Muscle layer of duodenum (tissue), 2 donors: ENCODE measurements around the gene GLRX5.
A peak's percentile ranks its signal among the peaks of the same experiment; 100 is the strongest.

ENCODE experiments used
- H3K27ac ChIP-seq: one replicate; pipeline ENCODE4 v1.7.0; 2013; ENCODE audit warnings: mild to moderate bottlenecking, low read length
- H3K27me3 ChIP-seq: one replicate; pipeline ENCODE4 v1.7.0; 2013; ENCODE audit warnings: low read depth, mild to moderate bottlenecking, control low read depth, low read length
- H3K36me3 ChIP-seq, 2 donors: one replicate each; pipeline ENCODE4 v1.7.0; 2013; ENCODE audit warnings: low read length in 2 of 2, control low read depth in 1 of 2, mild to moderate bottlenecking in 1 of 2; ENCODE audit not compliant: insufficient read depth in 2 of 2, control insufficient read depth in 1 of 2
- H3K4me1 ChIP-seq, 2 donors: one replicate each; pipeline ENCODE4 v1.7.0; 2013; ENCODE audit warnings: low read length in 2 of 2, mild to moderate bottlenecking in 2 of 2, control low read depth in 1 of 2, moderate library complexity in 1 of 2; ENCODE audit not compliant: insufficient read depth in 2 of 2, control insufficient read depth in 1 of 2
- H3K4me3 ChIP-seq, 2 donors: one replicate each; pipeline ENCODE4 v1.7.0; 2013; ENCODE audit warnings: low read length in 2 of 2, low read depth in 1 of 2, mild to moderate bottlenecking in 1 of 2
- H3K9me3 ChIP-seq, 2 donors: one replicate each; pipeline ENCODE4 v1.7.0; 2013; ENCODE audit warnings: low read length in 2 of 2, control low read depth in 1 of 2, mild to moderate bottlenecking in 1 of 2; ENCODE audit not compliant: control insufficient read depth in 1 of 2
- donor health status: healthy.

GLRX5 gene

GRCh38 chr14:95521001-95521400 is 13.8 kb upstream of the GLRX5 start:
- H3K9me3 ChIP-seq: no peaks in the 10 kb centered on the region
- H3K4me3 ChIP-seq: no peak overlapping the region
- no peaks in the 10 kb centered on the region for H3K36me3 ChIP-seq
- H3K4me1 ChIP-seq: peaks cover 11 to 31% of the 10 kb centered on the region in 2 donors
- no peaks in the 10 kb centered on the region for H3K27me3 ChIP-seq
- H3K27ac ChIP-seq: no peak overlapping the region

GRCh38 chr14:95522116-95522515 is 12.7 kb upstream of the GLRX5 start:
- Histone ChIP-seq H3K27ac (no peak overlapping the region), H3K9me3 (no peaks in the 10 kb centered on the region), H3K36me3 (no peaks in the 10 kb centered on the region), H3K27me3 (no peaks in the 10 kb centered on the region), H3K4me1 (peaks cover 11 to 38% of the 10 kb centered on the region in 2 donors), H3K4me3 (no peak overlapping the region)

DNA sequence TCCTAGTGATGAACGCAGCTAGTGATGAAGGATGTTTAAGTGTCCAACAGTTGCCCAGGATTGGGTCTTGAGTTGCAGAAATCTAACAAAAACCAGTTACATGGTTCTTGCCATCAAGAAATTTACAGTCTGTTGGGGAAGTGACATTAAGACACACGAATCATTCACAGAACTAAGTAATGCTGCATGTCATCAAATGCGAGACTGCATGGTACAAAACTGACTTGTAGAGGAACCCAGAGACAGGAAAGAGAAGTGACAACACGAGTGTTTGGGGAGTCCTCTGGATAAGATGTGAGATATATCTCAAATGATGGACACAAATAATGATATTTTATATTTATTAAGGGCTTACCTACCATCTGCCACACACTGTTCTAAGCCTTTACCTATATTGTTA is 12.3 kb upstream of the GLRX5 start:
- H3K4me1 ChIP-seq: peaks cover 7 to 36% of the 10 kb centered on the region in 2 donors
- no peak overlapping the region for H3K4me3 ChIP-seq
- no peak overlapping the region for H3K27ac ChIP-seq
- no peaks in the 10 kb centered on the region for H3K36me3 ChIP-seq
- H3K27me3 ChIP-seq: no peaks in the 10 kb centered on the region
- H3K9me3 ChIP-seq: no peaks in the 10 kb centered on the region

- Histone ChIP-seq H3K36me3 (no peaks in the 10 kb centered on the region), H3K9me3 (no peaks in the 10 kb centered on the region), H3K4me1 (peaks cover 5 to 31% of the 10 kb centered on the region in 2 donors), H3K27ac (peak overlapping the region; percentile 4), H3K27me3 (no peaks in the 10 kb centered on the region), H3K4me3 (peak overlapping the region in 1 of 2 donors; percentile 24)
Observed at GRCh38 chr14:95523051-95523814, 11.6 kb upstream of the GLRX5 start.

- H3K4me3 ChIP-seq: peak overlapping the region in 1 of 2 donors; percentile 24
Observed at GRCh38 chr14:95523815-95524448, 10.9 kb upstream of the GLRX5 start.

GRCh38 chr14:95524706-95525512 is 9.9 kb upstream of the GLRX5 start:
- Histone ChIP-seq H3K4me3 (no peak overlapping the region), H3K9me3 (no peaks in the 10 kb centered on the region), H3K27me3 (no peaks in the 10 kb centered on the region), H3K36me3 (no peaks in the 10 kb centered on the region), H3K4me1 (peaks cover 5 to 22% of the 10 kb centered on the region in 2 donors), H3K27ac (no peak overlapping the region)

More at GRCh38 chr14:95523815-95524448, 10.9 kb upstream of the GLRX5 start:
- H3K36me3 ChIP-seq: no peaks in the 10 kb centered on the region
- H3K9me3 ChIP-seq: no peaks in the 10 kb centered on the region
- H3K4me1 ChIP-seq: peaks cover 5 to 24% of the 10 kb centered on the region in 2 donors
- H3K27ac ChIP-seq: peak overlapping the region; percentile 4
- H3K27me3 ChIP-seq: no peaks in the 10 kb centered on the region

DNA sequence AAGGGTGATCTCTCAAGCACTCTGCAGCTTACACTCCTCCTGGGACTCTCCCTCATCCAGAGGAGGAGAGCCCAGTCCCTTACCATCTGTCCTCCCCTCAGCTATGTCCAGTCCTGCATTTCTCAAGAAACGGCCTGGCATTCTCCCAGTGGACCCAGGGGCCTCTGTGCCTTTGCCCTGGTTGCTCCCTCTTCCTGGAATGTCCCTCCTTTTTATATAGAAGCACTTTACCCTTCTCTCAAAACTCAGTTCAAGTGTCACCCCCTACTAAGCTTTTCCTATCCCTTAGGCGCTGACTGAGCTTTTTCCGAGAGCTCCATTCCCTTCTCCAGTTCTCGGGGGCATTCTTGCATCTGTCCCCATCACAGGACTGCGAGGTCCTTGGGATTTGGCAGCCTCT is 8.9 kb upstream of the GLRX5 start:
- H3K4me1 ChIP-seq: peaks cover 11 to 15% of the 10 kb centered on the region in 2 donors
- no peaks in the 10 kb centered on the region for H3K9me3 ChIP-seq
- H3K27me3 ChIP-seq: no peaks in the 10 kb centered on the region
- no peaks in the 10 kb centered on the region for H3K36me3 ChIP-seq
- H3K27ac ChIP-seq: no peak overlapping the region
- no peak overlapping the region for H3K4me3 ChIP-seq

DNA sequence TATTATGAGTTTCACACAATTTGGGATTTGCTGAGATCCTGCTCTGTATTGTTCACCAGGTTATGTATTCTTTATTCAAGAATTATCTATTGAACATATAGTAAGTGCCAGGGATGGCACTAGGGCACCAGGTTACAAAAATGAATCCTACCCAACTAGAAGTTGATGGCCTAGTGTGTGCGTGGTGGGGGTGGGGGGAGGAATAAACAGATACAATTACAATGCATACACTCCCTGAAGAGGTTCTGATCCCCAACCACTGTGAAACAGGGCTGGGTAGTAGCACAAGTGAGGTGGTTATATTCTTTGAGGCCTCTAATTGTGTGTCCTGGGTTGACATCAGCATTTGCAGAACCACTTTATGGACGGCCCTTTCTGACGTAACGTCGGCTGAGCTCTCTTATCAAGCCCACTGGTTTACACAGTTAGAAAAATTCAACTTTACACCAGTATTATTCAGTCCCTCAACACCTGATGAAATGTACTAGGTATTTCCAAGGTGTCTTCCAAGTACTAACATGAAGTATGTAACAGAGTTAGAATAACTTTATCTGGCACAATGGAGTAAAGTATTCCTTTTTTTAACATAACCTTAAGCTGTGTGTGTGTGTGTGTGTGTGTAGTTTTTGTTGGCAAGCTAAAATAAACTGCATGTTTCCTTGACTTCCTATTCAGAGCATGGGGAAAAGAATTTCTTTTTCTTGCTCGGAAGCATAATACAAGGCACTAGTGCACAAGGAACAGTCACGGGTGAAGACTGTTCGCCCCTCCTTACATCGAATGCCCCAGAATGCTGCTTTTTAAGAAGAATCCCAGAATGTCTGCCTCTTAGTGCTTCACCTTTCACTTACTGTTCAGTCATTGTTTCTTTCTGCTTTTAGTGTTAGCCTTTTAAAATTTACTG is 8.1 kb upstream of the GLRX5 start:
- H3K4me3 ChIP-seq: no peak overlapping the region
- H3K27me3 ChIP-seq: no peaks in the 10 kb centered on the region
- no peaks in the 10 kb centered on the region for H3K36me3 ChIP-seq
- peaks cover 13 to 15% of the 10 kb centered on the region in 2 donors for H3K4me1 ChIP-seq
- H3K27ac ChIP-seq: peak overlapping the region; percentile 52
- H3K9me3 ChIP-seq: no peaks in the 10 kb centered on the region

DNA sequence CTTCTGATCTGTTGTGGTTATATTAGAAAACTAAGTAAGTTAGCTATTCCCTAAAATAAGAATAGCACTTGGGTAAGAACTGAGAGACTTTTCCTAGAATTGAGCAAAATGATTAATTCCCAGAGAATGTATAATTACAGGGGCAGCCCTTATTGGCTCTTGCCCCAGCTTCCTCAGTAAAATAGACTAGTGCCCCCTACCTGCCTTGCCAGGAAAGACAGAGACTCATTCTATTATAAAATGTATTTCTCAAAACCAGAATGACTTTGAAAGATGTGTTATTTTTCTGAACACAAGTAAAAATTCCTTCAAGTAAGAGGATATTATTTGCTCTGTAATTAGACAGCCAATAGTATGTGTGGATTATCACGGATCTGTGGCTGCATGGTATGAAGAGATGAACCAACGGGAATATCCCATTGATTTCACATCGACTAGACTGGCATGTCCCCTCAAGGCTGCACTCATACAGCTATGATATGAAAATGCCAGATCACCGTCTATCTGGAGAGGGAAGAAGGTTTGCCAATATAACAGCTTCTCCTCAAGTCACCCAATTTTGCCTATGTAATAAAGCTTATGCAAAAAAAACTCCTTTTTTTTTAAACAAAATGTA is 7.4 kb upstream of the GLRX5 start:
- H3K4me3 ChIP-seq: no peak overlapping the region
- H3K36me3 ChIP-seq: no peaks in the 10 kb centered on the region
- peak overlapping the region; percentile 52 for H3K27ac ChIP-seq
- H3K27me3 ChIP-seq: no peaks in the 10 kb centered on the region
- H3K4me1 ChIP-seq: peaks cover 15 to 16% of the 10 kb centered on the region in 2 donors
- H3K9me3 ChIP-seq: no peaks in the 10 kb centered on the region

DNA sequence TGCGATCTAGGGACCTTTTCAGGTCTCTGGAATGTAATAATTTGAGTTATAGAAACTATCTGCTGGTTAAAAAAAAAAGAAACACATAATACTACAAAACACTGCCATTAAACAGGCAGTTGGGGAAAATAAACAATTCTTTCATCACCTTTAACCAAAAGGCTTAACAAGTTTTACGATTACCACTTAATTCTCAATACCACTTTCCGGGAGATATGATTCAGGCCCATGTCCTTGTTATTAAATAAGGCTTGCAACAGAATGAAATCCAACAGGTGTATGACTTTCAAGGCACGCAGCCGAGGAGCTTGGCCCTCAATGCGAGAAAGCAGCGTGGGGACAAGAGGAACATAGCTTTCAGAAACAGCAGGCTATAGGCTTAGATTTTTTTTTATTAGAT is 5.6 kb upstream of the GLRX5 start:
- Histone ChIP-seq H3K36me3 (no peaks in the 10 kb centered on the region), H3K9me3 (no peaks in the 10 kb centered on the region), H3K4me1 (peaks cover 19 to 30% of the 10 kb centered on the region in 2 donors), H3K4me3 (no peak overlapping the region), H3K27me3 (no peaks in the 10 kb centered on the region), H3K27ac (no peak overlapping the region)
